Measurements from ENCODE around the gene APEX1. TPM values are rescaled to one million over a fixed set of nuclear protein-coding genes. Genes with fewer than 3 reads are reported as not detected.

APEX1 gene
- polyA plus RNA-seq, 1 of the 3 experiments (the other 2 are of a cell fraction) = 279 TPM

GRCh38 chr14:20469890-20470602, 15.0 kb downstream of the APEX1 start (continued):
- TF ChIP-seq FOSL2 (IDR thresholded peaks at IDR 0.05; ENCODE audit: borderline replicate concordance, low read depth) (no peak), MEF2A (IDR thresholded peaks at IDR 0.05; ENCODE audit: borderline replicate concordance, low read depth) (no peak), FOXM1 (IDR thresholded peaks at IDR 0.05; ENCODE audit: low read depth) (no peak), NRF1 (IDR thresholded peaks at IDR 0.05; ENCODE audit: low read depth, low read length) (no peak), GABPA (IDR thresholded peaks at IDR 0.05; ENCODE audit: low read depth) (peak; percentile 18; the same call in 1 of the 2 replicates), NFIC (IDR thresholded peaks at IDR 0.05; ENCODE audit: borderline replicate concordance) (no peak), JUND (IDR thresholded peaks at IDR 0.05) (no peak)
- TF ChIP-seq, protein P1, sequence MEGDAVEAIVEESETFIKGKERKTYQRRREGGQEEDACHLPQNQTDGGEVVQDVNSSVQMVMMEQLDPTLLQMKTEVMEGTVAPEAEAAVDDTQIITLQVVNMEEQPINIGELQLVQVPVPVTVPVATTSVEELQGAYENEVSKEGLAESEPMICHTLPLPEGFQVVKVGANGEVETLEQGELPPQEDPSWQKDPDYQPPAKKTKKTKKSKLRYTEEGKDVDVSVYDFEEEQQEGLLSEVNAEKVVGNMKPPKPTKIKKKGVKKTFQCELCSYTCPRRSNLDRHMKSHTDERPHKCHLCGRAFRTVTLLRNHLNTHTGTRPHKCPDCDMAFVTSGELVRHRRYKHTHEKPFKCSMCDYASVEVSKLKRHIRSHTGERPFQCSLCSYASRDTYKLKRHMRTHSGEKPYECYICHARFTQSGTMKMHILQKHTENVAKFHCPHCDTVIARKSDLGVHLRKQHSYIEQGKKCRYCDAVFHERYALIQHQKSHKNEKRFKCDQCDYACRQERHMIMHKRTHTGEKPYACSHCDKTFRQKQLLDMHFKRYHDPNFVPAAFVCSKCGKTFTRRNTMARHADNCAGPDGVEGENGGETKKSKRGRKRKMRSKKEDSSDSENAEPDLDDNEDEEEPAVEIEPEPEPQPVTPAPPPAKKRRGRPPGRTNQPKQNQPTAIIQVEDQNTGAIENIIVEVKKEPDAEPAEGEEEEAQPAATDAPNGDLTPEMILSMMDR (IDR thresholded peaks at IDR 0.05) = no peak

DNA sequence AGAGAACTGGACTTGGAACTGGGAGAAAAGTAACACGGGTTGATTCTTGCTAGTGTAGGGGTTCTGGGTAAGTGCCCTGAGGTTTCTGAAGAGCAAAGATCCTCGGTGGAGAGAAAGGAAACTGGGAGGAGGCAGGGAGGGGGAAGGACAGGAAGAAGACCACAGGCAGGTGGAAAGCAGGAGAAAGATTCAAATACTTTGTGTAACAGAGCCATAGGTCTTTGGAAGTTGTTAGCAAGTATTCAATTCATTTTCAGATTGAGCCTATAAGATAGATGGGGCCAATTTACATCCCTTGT, 15.5 kb downstream of the APEX1 start:
- H3K79me2 ChIP-seq (ENCODE audit: insufficient read depth) = peaks cover 24% of the 10 kb centered on the region
- DNase-seq = peak; percentile 24
- 6% methylated on average over 2 of the region's 2 CpGs for WGBS (ENCODE audit: low lambda C conversion rate)

More for the DNA sequence above, 15.5 kb downstream of the APEX1 start:
- TF ChIP-seq RCOR1 (IDR thresholded peaks at IDR 0.05; ENCODE audit: low read length) = no peak
- no peak for TF ChIP-seq CHD2 (IDR thresholded peaks at IDR 0.05; ENCODE audit: low read length, partially characterized antibody)
- TF ChIP-seq USF2 (IDR thresholded peaks at IDR 0.05; ENCODE audit: borderline replicate concordance, low read depth, low read length) = no peak
- no peak for TF ChIP-seq NFIC (IDR thresholded peaks at IDR 0.05; ENCODE audit: borderline replicate concordance)
- 0 out of 2 replicates have a peak, but pooled peaks have one; percentile 1 for TF ChIP-seq GABPA (IDR thresholded peaks at IDR 0.05; ENCODE audit: low read depth)
- no peak for TF ChIP-seq POLR2AphosphoS5 (IDR thresholded peaks at IDR 0.05; ENCODE audit: low read depth, low read length)
- no peak for TF ChIP-seq MEF2A (IDR thresholded peaks at IDR 0.05; ENCODE audit: borderline replicate concordance, low read depth)
- peak overlapping the region; percentile 78 to 84 for H3K4me3 ChIP-seq (ENCODE audit: low read depth in 2 of 2, low read length in 1 of 2)
- H3F3A ChIP-seq (replicated peaks; ENCODE audit: insufficient read depth) = peaks cover 5% of the 10 kb centered on the region
- peak overlapping the region; percentile 89 for H2AFZ ChIP-seq (ENCODE audit: low read depth)
- no peaks in the 10 kb centered on the region for H4K20me1 ChIP-seq (ENCODE audit: insufficient read depth)
- H3K27me3 ChIP-seq (ENCODE audit: insufficient read depth) = no peaks in the 10 kb centered on the region; the same call in 1 of the 2 replicates
- peaks cover 0 to 14% of the 10 kb centered on the region in 2 experiments; a peak in 2 of 4 replicates for H3K4me1 ChIP-seq (ENCODE audit: control insufficient read depth in 1 of 2, insufficient read depth in 2 of 2, low read depth in 1 of 2, low read length in 1 of 2)
- H3K4me2 ChIP-seq = peak overlapping the region; percentile 91
- peak overlapping the region; percentile 79; the same call in 1 of the 2 replicates for H3K9ac ChIP-seq
- peaks cover 7 to 22% of the 10 kb centered on the region in 2 experiments for H3K36me3 ChIP-seq (replicated peaks in 1 of 2; ENCODE audit: control insufficient read depth in 1 of 2, insufficient read depth in 2 of 2, low read length in 1 of 2)
- H3K9me3 ChIP-seq = no peaks in the 10 kb centered on the region
- ChIA-PET POLR2A (interaction anchor here (2.6 to 3.1 kb wide), 2 partner anchors 9 to 15 kb away, joined by 14 to 35 read pairs; partner anchors contain the start of genes APEX1, OSGEP and PIP4P1), CTCF (interaction anchor here (0.6 kb wide), 1 partner anchor 138 kb away, joined by 3 read pairs; no protein-coding TSS in a partner anchor)
- H3K27ac ChIP-seq (ENCODE audit: low read depth in 2 of 2, low read length in 1 of 2) = peak overlapping the region in 1 of 2 experiments; percentile 64; a peak in 1 of 4 replicates
- H3K9me2 ChIP-seq = no peaks in the 10 kb centered on the region

Measured in SK-N-SH (cell line).